GM19452 (cell line): ENCODE data around the gene MRGPRD.

ENCODE experiments used
- ATAC-seq: cut with Tn5 transposase; IDR thresholded peaks from one replicate; pipeline ENCODE4 v1.9.1; 2021; ENCODE audit not compliant: unreplicated experiment

The MRGPRD gene

DNA sequence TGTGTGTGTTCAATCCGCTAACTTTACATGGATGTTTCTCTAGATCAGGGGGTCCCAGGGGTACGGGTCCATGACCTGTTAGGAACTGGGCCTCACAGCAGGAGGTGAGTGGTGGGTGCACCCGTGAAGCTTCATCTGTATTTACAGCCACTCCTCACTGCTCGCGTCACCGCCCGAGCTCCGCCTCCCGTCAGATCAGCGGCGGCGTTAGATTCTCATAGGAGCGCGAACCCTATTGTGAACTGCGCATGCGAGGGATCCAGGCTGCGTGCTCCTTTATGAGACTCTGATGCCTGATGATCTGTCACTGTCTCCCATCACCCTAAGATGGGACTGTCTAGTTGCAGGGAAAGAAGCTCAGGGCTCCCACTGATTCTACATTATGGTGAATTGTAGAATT lies 31.9 kb downstream of the MRGPRD start:
- ATAC-seq, result no peak

DNA sequence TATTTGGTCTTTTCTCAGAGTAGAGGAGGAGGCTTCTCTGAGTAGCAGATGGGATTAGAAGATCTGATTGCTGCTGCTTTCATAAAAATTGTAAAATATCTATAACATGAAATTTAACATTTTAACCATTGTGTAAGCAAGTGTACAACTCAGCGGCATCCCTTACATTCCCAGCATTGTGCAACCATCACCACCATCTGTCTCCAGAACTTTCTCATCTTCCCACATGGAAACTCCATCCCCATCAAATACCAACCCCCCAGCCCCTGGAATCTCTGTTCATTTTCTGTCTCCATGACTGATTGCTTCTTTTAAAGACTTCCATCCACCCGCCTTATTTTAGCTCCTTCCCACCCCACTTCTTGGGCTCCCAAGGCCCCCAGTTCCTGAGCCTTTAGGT lies 32.3 kb downstream of the MRGPRD start:
- ATAC-seq, result no peak

GRCh38 chr11:68947151-68947550 lies 33.6 kb downstream of the MRGPRD start:
- ATAC-seq, result no peak

DNA sequence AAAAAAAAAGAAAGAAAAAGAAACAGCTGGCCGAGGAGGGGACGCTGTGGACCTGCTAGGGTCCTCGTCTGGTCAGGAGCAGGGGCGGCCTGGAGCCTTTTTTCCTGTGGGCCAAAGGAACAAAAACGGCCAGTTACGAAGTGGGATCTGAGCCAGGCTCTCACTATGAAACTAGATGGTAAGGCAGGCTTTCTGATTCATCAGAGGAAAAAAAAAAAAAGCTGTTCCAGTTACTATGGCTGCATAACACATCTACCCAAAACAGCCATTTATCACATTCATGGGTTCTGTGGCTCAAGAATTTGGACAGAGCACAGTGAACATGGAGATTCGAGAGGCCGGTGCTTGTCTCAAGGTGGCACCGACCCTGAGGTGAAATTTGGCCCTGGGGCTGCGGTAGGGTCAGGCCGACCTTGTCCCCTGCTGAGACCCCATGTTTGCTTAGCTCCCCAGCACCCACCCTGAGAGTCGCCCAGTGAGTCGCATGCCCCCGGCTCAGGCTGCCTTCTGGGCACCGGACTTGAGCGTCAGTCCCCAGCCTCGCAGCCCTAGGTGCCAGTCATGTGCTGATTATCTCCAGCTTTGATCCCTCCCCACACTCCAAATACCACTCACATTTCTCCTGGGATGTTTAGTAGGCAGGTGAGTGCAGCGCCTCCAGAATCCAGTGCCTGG lies 34.2 kb downstream of the MRGPRD start:
- no peak for ATAC-seq

- ATAC-seq, result no peak
These were observed 38.0 kb downstream of the MRGPRD start for GRCh38 chr11:68942751-68943271.

GRCh38 chr11:68942095-68942620 lies 38.6 kb downstream of the MRGPRD start:
- ATAC-seq, result no peak

DNA sequence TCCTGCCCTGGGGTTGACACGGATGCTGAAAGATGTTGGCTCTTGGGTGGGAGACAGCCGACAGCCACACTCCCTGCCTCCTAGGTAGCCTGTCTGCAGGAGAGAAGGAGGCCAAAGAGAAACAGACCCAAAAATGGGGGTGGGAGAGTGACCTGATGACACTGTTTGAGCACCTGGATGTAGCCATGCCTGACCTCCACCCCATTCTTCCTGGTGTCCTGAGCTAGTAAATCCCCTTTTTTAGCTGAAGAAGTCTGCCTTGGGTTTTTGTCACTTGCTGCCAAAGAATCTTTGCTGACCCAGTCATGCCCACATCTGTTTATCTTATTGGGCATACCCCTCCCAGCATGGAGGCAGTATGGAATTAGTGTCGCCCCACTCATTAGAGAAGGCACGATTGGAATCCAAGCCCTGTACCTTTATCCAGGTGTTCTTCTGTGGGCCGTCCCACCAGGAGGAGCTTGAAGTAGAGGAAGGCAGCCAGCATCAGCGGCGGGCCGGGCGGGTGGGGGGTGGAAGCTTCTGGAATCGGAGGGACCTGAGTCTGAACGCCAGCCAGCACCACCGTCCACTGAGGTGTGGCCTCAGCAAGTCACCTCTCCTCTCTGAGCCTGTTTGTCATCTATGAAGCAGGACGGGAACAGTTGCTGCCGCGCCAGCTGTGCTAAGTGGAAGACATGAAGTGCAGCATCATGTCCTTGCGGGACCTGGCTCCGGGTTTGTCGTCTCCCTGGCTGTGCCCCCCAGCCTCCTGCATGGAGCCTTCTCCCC lies 39.3 kb downstream of the MRGPRD start:
- no peak for ATAC-seq

DNA sequence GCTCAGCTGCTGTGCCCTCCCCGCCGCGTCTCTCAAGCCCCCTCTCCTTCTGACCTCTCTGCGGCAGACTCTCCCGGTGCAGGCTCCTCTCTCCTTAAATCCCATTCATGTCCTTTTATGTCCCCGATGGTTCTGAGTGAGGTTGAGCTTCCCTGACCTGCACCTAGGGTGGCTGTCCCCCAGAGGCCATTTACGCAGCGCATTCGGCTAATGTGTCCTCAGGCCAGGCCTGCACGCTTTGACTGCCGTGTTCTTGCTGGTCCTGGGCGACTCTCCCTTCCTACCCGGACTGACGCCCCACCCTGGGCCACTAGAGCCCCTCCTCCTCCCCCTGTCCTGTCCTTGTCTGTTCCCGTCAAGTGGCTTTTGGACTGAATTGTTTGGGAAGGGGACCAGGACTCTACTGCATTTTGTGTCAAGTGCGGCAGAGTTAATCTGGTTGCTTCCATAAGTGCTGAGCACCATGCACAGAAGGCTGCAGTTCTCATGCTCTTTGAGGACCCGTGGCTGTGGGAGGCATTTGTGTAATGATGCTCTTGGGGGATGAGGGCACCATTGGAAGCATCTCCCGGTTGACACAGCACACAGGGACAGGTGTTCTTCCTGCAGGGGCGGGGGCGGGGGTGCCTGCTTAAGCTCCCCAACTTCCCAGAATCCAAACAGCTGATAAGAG lies 40.0 kb downstream of the MRGPRD start:
- no peak for ATAC-seq

DNA sequence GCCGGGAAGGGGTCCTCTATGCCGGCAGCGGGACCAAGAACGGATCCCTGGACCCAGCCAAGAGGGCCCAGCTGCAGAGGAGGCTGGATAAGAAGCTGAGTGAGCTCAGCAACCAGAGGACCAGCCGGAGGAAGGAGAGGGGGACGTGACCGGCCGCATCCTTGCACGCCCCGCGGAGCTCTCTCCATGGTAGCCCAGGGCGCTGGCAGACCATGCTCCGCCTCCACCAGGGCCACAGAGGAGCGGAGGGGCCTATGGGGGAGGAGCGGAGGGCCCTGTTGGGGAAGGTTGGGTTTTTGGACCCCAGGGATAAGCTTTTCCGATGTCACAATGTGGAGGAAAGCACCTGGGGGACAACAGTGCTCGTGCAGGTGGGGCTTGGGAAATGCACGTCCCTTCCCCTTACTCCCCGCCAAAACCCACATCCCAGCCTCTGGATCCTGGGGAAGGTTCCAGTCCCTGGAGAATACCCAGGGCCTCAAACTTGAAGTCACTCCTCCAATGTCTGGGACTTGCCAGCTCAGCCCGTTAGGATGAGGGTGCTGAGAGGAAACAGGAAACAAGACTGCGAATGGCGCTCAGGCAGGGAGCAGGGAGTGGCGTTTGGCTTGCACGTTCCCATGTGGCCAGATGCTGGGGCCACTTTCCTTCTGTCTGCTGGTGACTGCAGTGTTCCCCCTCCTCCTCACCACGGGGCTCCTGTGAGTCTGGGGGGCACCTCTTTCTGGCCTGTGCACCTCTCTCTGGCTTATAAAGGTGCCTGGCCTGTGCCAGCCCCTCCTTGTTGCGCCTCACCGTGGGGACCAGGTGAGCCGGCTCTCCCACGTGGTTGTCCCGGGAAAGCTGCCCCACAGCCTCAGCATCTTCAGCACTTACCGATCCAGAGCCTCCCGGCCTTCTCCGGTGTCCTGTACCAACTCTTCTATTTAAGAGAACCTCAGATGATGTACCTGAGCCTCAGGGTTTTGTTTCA lies 40.9 kb downstream of the MRGPRD start:
- no peak for ATAC-seq

GRCh38 chr11:68938816-68939582 lies 41.8 kb downstream of the MRGPRD start:
- no peak for ATAC-seq

DNA sequence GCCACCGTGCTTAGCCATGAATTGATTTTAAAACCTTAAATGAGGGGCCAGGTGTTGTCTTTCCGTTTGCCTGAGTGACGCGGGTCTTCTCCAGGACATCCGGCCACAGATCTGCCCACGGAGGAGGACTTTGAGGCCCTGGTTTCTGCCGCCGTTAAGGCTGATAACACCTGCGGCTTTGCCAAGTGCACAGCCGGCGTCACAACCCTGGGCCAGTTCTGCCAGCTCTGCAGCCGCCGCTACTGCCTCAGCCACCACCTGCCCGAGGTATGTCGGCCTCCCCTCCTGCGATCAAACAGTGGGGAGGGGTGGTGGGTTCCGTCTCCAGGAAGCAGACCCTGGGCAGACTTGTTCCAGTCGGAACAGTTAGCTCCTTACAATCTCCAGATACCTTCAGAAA lies 42.7 kb downstream of the MRGPRD start:
- ATAC-seq, result no peak

DNA sequence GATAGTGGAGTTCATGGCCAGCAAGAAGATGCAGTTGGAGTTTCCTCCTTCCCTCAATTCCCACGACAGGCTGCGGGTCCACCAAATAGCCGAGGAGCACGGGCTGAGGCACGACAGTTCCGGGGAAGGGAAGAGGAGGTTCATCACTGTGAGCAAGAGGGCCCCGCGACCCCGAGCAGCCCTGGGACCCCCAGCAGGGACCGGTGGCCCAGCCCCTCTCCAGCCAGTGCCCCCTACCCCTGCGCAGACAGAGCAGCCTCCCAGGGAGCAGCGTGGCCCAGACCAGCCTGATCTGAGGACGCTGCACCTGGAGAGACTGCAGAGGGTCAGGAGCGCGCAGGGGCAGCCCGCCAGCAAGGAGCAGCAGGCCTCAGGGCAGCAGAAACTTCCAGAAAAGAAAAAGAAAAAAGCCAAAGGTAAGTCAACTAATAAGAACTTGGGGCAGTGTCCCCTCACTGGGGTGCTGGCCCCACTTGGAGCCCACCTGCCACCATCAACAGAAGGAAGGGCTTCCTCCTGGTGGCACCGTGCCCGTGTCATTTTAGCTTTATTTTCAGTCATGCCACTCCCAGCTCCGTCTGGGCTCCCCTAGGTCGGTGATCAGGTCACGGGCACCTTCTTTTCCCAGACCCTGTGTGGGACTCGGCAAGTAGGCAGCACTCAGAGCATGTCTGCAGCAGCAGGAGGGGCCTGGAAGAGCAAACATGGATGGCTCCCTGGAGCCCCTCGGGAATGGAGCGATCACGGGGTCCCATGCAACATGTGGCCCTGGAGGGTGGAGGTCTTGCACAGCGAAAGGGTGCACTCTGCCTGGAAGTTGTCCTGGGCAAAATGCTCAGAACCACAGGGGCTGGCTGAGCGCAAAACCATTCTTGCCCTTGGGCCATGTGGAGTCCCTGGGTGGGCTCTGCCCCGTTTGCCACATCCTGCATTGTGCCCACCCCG lies 43.8 kb downstream of the MRGPRD start:
- ATAC-seq, result no peak

GRCh38 chr11:68936358-68936636 lies 44.5 kb downstream of the MRGPRD start:
- ATAC-seq, result no peak

GRCh38 chr11:68935516-68936357 lies 45.0 kb downstream of the MRGPRD start:
- ATAC-seq, result no peak

GRCh38 chr11:68935066-68935465 lies 45.7 kb downstream of the MRGPRD start:
- ATAC-seq, result no peak

DNA sequence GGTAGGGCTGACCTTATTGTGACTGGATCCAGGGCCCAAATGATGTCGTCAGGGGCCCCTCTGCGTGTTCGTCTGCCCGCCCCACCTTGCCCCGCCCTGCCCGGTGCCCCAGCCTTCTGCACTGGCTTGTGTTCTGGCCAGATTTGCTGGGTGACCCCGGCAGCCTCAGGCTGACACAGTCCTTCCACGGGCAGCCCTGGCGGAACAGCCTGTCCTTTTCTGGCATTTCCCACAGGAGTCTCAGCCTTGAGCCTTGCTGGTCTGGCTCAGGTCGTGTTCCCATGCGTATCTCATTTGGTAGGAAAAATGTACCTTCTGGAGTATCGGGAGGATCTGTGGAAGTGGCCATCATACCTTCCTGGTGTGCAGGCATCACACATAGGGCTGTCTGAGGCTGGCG lies 46.1 kb downstream of the MRGPRD start:
- no peak for ATAC-seq

GRCh38 chr11:68934321-68934645 lies 46.5 kb downstream of the MRGPRD start:
- no peak for ATAC-seq
